Skeletal muscle satellite cell (primary cell): ENCODE data around the gene C15orf39.
A peak's percentile ranks its signal among the peaks of the same experiment; 100 is the strongest.

Experiments
- H3K27me3 ChIP-seq: 2 replicates; pipeline ENCODE4 v1.7.0; 2013; ENCODE audit warnings: low read length; ENCODE audit not compliant: control insufficient read depth, insufficient read depth
- H3K36me3 ChIP-seq: 2 replicates; pipeline ENCODE4 v1.7.0; 2013; ENCODE audit warnings: mild to moderate bottlenecking, control low read depth, low read length; ENCODE audit not compliant: insufficient read depth
- H3K4me1 ChIP-seq: 2 replicates; pipeline ENCODE4 v1.7.0; 2013; ENCODE audit warnings: low read length; ENCODE audit not compliant: control insufficient read depth, insufficient read depth
- H3K4me2 ChIP-seq: 2 replicates; pipeline ENCODE4 v1.7.0; 2013; ENCODE audit warnings: mild to moderate bottlenecking, low read length
- H3K4me3 ChIP-seq: 2 replicates; pipeline ENCODE4 v1.7.0; 2013; ENCODE audit warnings: low read length
- H3K9ac ChIP-seq: 2 replicates; pipeline ENCODE4 v1.7.0; 2013; ENCODE audit warnings: mild to moderate bottlenecking, low read depth, low read length, moderate library complexity
- H3K9me3 ChIP-seq: replicated peaks from 2 replicates; pipeline ENCODE4 v1.7.0; 2013; ENCODE audit warnings: mild to moderate bottlenecking, control low read depth, low read length

Gene C15orf39

GRCh38 chr15:75200765-75201615 lies 692 bp upstream of the C15orf39 start:
- Histone ChIP-seq H3K9ac (peak overlapping the region; percentile 100), H3K4me2 (peak overlapping the region; percentile 85), H3K36me3 (no peaks in the 10 kb centered on the region), H3K27me3 (peaks cover 15% of the 10 kb centered on the region), H3K9me3 (no peaks in the 10 kb centered on the region), H3K4me3 (peak overlapping the region; percentile 99), H3K4me1 (peaks cover 26% of the 10 kb centered on the region)

GRCh38 chr15:75202251-75203016 lies 752 bp downstream of the C15orf39 start:
- Histone ChIP-seq H3K4me2 (peak overlapping the region; percentile 85), H3K4me3 (peak overlapping the region; percentile 99), H3K36me3 (no peaks in the 10 kb centered on the region), H3K9me3 (no peaks in the 10 kb centered on the region), H3K4me1 (peaks cover 26% of the 10 kb centered on the region), H3K27me3 (peaks cover 15% of the 10 kb centered on the region), H3K9ac (peak overlapping the region; percentile 100)

GRCh38 chr15:75203017-75203907 lies 1.6 kb downstream of the C15orf39 start:
- Histone ChIP-seq H3K4me3 (peak overlapping the region; percentile 99), H3K9ac (peak overlapping the region; percentile 100), H3K36me3 (peaks cover 2% of the 10 kb centered on the region), H3K27me3 (peaks cover 15% of the 10 kb centered on the region), H3K4me1 (peaks cover 26% of the 10 kb centered on the region), H3K9me3 (no peaks in the 10 kb centered on the region), H3K4me2 (peak overlapping the region; percentile 85)

DNA sequence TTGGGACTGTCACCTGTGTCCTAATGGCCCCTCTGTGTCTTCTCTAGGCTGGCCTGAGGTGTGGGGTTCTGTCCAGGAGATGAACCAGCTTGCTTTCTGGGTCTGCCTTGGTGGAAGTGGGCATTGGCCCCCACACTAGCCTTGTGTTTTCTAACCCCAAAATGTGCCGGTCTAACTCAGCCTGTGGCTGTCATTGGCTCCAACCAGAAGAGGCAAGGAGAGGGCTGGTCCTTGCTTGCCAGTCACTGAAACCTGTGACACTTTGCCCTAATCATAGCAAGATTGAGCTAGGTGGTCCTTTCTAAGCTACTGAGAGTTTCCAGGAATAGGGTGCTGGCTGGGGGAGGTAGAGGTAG lies 2.2 kb downstream of the C15orf39 start:
- Histone ChIP-seq H3K4me2 (peak overlapping the region; percentile 85), H3K4me3 (peak overlapping the region; percentile 99), H3K27me3 (peaks cover 15% of the 10 kb centered on the region), H3K9me3 (no peaks in the 10 kb centered on the region), H3K9ac (peak overlapping the region; percentile 100), H3K36me3 (peaks cover 8% of the 10 kb centered on the region), H3K4me1 (peaks cover 26% of the 10 kb centered on the region)

DNA sequence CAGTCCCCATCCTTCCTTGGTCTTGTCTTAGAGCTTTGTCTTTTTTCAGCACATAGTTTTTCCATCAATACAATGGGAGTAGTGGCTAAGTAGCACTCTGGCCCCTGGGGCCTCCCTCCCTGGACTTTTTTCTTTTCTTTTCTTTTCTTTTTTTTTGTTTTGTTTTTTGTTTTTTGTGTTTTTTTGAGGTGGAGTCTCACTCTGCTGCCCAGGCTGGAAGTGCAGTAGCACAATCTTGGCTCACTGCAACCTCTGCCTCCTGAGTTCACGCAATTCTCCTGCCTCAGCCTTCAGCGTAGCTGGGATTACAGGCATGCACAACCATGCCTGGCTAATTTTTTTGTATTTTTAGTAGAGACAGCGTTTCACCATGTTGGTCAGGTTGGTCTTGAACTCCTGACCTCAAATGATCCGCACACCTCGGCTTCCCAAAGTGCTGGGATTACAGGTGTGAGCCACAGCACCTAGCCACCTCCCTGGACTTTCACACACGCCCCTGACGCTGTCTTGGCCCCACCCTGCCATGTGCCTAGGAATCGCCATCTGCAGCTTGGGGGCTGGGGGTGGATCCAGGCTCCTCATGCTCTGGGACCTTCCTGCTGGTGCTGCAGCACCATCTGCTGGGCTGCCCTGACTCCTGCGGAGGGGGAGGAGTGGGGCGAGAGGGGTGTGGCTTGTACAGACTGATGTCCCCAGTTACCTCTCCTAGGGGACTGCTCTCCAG lies 2.8 kb downstream of the C15orf39 start:
- no peaks in the 10 kb centered on the region for H3K9me3 ChIP-seq
- peaks cover 26% of the 10 kb centered on the region for H3K4me1 ChIP-seq
- peaks cover 10% of the 10 kb centered on the region for H3K27me3 ChIP-seq
- peaks cover 15% of the 10 kb centered on the region for H3K36me3 ChIP-seq
- peak overlapping the region; percentile 85 for H3K4me2 ChIP-seq
- H3K4me3 ChIP-seq = no peak overlapping the region
- peak overlapping the region; percentile 100 for H3K9ac ChIP-seq

DNA sequence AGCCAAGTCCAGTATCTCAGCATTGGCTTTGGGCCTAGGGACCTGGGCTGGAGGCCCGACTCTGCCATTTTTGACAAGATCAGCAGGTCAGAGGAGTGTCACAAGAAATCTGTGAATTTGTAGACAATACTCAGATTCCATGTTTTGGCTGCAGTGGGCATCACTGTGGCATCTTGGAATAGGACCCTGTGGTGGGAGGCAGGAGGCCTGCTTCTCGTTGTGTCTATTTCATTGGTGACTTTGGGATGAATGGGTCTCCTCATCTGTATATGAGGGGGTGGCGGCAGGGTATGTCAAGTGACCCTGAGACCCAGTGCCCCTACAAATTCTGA lies 3.3 kb downstream of the C15orf39 start:
- Histone ChIP-seq H3K4me3 (no peak overlapping the region), H3K4me1 (peaks cover 26% of the 10 kb centered on the region), H3K36me3 (peaks cover 20% of the 10 kb centered on the region)

DNA sequence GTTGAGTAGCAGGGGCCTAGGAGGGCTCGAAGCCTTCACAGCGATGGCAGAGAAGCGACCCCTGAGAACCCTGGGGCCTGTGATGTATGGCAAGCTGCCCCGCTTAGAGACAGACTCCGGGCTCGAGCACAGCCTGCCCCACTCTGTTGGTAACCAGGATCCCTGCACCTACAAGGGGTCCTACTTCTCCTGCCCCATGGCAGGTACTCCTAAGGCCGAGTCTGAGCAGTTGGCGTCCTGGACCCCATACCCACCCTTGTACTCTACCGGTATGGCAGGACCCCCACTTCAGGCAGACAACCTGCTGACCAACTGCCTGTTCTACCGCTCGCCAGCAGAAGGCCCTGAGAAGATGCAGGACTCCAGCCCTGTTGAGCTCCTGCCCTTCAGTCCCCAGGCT lies 4.3 kb downstream of the C15orf39 start:
- Histone ChIP-seq H3K9me3 (no peaks in the 10 kb centered on the region), H3K4me1 (peaks cover 23% of the 10 kb centered on the region), H3K27me3 (no peaks in the 10 kb centered on the region), H3K36me3 (peaks cover 30% of the 10 kb centered on the region), H3K4me3 (no peak overlapping the region), H3K4me2 (no peak overlapping the region), H3K9ac (no peak overlapping the region)

More for the DNA sequence above, 3.3 kb downstream of the C15orf39 start:
- no peaks in the 10 kb centered on the region for H3K9me3 ChIP-seq
- H3K27me3 ChIP-seq = peaks cover 4% of the 10 kb centered on the region
- H3K4me2 ChIP-seq = no peak overlapping the region
- H3K9ac ChIP-seq = no peak overlapping the region

DNA sequence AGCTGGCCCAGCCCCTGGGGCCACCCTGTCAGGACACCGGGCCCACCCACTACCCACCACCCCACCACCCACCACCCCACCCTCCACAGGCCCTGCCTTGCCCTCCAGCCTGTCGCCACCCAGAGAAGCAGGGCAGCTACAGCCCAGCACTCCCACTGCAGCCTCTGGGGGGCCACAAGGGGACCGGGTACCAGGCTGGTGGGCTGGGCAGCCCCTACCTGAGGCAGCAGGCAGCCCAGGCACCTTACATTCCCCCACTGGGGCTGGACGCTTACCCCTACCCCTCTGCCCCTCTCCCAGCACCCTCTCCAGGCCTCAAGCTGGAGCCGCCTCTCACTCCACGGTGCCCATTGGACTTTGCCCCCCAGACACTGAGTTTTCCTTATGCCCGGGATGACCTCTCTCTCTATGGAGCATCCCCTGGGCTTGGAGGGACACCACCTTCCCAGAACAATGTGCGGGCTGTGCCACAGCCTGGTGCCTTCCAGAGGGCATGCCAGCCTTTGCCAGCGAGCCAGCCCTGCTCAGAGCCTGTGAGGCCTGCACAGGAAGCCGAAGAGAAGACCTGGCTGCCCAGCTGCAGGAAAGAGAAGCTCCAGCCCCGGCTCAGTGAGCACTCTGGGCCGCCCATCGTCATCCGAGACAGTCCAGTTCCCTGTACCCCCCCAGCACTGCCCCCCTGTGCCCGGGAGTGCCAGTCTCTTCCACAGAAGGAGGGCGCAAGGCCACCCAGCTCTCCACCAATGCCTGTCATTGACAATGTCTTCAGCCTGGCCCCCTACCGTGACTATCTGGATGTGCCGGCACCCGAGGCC lies 5.3 kb downstream of the C15orf39 start:
- Histone ChIP-seq H3K9ac (no peak overlapping the region), H3K4me1 (peaks cover 18% of the 10 kb centered on the region), H3K27me3 (no peaks in the 10 kb centered on the region), H3K4me3 (no peak overlapping the region), H3K36me3 (peaks cover 38% of the 10 kb centered on the region), H3K4me2 (no peak overlapping the region), H3K9me3 (no peaks in the 10 kb centered on the region)

DNA sequence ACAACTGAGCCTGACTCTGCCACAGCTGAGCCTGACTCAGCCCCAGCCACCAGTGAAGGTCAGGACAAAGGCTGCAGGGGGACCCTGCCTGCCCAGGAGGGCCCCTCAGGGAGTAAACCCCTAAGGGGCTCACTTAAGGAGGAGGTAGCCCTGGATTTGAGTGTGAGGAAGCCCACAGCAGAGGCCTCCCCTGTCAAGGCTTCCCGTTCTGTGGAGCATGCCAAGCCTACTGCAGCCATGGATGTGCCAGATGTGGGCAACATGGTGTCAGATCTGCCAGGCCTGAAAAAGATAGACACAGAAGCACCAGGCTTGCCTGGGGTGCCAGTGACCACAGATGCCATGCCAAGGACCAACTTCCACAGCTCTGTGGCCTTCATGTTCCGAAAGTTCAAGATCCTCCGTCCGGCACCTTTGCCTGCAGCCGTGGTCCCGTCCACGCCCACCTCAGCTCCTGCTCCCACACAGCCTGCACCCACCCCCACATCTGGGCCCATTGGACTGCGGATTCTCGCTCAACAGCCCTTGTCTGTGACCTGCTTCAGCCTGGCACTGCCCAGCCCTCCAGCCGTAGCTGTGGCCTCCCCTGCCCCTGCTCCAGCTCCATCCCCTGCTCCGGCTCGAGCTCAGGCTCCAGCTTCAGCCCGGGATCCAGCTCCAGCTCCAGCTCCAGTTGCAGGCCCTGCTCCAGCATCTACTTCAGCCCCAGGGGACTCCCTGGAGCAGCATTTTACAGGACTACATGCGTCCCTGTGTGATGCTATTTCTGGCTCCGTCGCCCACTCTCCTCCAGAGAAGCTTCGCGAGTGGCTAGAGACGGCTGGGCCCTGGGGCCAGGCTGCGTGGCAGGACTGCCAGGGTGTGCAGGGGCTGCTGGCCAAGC lies 6.2 kb downstream of the C15orf39 start:
- Histone ChIP-seq H3K27me3 (no peaks in the 10 kb centered on the region), H3K4me3 (no peak overlapping the region), H3K4me1 (peaks cover 18% of the 10 kb centered on the region), H3K36me3 (peaks cover 44% of the 10 kb centered on the region), H3K4me2 (no peak overlapping the region), H3K9me3 (no peaks in the 10 kb centered on the region), H3K9ac (no peak overlapping the region)
